Esophagus mucosa (tissue), 1 donor: ENCODE results near the gene PSG5. TPM values are rescaled to one million over a fixed set of nuclear protein-coding genes. Genes with fewer than 3 reads are reported as not detected.
"Not testable (repeated sequence)": the region's sequence is repeated elsewhere in the genome, so short reads cannot be mapped to it uniquely, and the experiment has no call there.

ENCODE experiments used
- ATAC-seq: fragments of 200-7000 bp; cut with Tn5 transposase; one replicate; pipeline ENCODE4 v1.9.1; 2020
- total RNA-seq: library from RNA; stranded (reverse); gene quantifications from one replicate; pipeline ENCODE4 v1.2.4, GENCODE V29; 2023
- donor health status: DM: yes; HTN: yes; CAD: no.

Gene PSG5
- total RNA-seq = not detected

DNA sequence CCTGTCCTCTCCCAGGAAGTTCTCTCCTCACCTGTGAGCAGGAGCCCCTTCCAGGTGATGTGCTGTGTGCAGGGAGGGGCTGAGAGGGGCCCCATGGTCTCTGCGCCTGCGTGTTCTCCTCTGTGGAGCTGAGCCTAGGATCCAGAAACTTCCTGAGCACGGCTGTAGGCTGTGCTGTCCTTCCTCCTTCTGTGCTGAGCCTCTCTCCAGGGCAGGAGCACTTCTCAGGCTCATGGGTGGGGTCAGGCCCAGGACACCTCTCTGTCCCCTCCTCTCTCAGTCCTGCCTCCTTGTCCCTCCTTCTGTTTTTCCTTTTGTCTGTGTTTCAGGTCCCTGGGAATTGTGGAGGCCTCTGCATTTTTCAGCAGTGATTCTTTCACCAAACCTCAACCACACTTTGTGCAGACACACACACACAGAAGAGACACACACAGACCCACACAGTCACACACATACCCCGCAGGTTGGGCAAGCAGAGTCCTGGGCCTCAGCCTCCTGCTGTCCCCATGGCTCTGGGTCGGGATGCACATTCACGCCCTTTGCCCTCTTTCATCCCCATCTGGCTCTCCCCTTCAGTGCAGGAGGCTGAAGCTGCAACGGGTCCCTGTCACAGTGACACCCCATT is at the start of gene PSG5:
Gene PSG5, minus strand, starts transcription at position 226 of the 625 bp plus-strand sequence. Its CDS starts 131 bp downstream, at position 95.
- ATAC-seq = not testable (repeated sequence)

DNA sequence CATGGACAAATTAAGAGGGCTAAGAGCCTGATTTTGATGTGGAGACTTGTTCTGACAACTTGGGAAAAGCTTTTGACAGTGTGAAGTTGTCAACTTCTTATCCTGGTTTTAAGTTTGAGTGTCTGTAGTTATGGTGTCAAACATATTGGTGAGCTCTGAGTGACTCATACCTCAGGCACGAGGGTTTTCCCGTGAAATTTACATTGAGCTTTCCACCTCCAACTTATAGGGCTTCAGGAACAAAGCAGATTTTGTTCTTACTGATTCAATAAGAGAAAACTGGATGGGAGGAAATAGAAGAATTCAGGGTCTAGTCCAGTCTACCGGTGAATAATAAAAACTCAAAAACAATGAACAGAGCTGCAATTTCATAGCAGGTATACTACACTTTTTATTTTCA is 49.4 kb upstream of the PSG5 start:
- ATAC-seq = not testable (repeated sequence)

DNA sequence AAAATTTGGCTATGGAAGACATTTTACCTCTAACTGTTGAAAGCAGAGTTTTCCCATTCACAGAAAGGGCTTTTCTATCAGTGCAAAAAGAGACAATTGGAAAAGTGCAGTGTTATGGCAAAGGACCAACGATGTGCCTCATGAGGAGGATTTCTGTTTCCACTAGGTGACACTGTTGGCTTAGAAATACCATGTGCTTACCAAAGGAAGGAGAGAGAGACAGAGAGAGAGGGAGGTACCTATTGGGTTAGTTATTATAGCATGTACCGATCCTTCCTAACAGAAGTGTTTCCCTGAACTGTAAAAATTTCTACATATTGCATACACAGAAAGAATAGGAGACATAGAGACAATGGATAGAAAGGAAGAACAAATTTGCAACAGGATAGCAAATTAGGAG is 43.0 kb upstream of the PSG5 start:
- no peak for ATAC-seq

DNA sequence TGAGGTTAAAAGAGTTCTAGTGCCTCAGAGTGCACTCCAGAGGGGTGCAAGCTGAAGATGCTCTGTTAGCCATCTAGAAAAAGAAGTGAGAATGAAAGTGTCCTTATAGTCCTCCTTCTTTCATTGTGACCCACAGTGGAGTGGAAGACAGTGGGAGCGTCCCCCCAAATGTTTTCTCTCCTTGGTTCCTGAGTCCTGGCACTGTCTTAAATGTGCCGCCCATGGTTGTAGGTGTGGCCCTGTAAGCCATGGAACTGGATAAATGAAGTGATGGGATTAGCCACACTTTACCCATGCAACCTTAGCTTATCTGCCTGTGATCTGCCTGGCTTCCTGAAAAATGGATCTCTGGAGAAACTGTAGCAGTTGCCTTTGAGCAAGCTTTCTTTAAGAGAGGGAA is 42.4 kb upstream of the PSG5 start:
- not testable (repeated sequence) for ATAC-seq

DNA sequence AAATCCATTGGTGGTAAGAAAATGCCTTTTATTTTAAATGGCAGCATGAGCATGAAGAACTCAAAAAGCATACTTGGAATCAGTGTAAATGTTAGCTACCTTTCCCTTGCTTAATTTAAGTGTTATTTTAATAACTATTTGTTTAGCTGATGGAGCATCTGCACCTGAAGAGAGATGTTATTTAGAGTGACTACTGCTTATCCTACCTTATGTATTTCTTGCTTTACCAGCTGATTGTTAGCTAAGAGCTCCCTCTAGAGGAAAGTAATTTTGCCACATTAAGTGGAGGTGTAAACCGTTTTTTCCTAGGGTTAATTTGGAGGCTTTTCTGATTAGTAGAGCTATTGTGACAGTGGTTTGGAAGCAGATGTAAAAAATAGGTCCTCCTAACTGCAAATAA is 40.6 kb upstream of the PSG5 start:
- ATAC-seq = not testable (repeated sequence)

DNA sequence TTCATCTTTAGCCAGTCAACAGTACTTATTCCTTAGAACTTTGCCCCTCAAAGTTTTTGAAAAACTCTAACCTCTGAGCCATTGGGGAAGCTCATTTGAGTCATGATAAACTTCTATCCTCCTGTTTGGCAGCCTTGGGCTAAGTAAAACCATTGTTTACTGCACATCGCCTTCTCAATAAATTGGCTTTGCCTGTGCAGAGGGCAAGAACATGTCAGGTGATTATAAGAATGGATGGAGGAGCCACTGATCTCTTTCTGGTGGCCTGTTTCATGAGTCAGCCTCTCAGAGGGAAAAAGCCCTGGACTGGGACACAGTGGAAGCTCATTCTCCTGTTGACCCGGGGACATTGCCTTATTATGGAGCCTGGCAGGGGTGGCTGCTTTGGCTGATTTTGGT is 38.5 kb upstream of the PSG5 start:
- no peak for ATAC-seq

DNA sequence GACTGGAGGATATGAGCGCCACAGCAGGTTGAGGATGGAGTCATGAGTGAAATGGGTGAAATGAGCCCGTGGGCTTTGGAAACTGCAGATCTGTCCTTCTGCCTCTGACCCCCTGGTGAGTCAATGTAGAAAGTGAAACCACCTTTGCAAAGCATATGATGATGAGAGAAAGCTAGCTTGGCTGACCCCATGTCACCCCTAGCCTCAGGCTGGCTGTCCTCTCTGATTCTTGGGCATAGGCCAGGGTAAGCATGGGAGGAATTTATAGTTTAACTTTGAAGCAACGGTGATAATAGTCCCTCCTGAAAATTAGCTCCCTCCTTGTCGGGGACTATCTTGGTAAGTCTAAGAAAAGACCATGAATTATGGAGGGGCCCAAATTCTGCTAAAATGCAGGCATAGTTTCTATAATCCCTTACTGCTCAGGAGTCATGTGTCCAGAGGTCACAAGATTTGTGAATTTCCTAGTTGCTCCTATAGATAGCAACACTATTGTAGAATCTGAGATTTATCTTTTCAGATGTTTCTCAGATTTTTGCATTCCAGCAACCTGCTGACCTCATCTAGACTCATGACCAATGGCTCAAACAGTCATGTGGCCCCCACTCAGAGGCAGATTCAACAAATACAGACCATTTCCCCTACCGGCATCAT is 38.0 kb upstream of the PSG5 start:
- not testable (repeated sequence) for ATAC-seq

DNA sequence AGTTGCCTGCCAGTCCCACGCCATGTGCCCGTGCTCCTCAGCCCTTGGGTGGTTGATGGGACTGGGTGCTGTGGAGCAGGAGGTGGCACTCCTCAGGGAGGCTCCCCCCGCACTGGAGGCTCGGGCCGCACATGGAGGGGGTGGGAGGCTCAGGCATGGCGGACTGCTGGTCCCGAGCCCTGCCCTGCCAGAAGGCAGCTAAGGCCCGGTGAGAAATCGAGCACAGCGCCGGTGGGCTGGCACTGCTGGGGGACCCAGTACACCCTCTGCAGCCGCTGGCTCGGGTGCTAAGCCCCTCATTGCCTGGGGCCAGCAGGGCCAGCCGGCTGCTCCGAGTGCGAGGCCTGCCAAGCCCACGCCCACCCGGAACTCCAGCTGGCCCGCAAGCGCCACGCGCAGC is 35.6 kb upstream of the PSG5 start:
- ATAC-seq = not testable (repeated sequence)

DNA sequence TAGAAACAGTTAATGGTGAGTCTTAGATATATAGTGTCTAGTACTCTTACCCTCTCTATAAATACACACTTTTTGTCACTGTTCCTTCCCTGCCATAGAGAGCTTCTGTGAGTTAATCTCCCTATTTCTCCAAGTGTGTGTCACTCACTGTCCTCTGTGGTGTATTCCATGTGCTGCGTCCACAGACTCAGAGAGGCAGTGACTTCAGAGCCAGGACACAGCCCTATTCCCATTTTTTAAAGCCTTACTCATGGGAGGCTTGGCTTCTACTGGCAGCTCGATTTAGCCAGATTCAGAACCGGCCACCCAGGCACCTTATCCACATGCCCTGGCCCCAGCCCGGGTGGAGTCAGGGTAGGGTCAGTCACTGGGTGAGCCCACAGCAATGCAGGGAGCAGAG is 32.8 kb upstream of the PSG5 start:
- ATAC-seq = not testable (repeated sequence)

DNA sequence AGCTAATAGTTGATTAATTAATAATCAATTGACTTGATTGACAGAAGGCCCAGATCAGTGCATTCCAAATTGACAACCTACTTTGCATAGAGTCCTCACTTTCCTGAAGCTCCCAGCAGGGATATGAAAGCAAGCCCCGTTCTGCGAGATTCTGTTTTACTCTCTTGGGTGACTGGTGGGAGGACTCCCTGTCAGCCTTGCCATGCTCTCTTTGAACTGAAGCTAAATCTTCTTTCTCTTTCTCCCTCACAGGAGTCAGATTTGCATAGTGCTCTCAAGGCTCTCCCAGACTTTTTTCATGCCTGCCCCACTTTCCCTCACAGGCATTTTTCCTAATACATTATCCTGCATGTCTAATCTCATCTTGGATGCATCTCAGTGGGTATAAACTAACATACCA is 29.5 kb upstream of the PSG5 start:
- not testable (repeated sequence) for ATAC-seq

DNA sequence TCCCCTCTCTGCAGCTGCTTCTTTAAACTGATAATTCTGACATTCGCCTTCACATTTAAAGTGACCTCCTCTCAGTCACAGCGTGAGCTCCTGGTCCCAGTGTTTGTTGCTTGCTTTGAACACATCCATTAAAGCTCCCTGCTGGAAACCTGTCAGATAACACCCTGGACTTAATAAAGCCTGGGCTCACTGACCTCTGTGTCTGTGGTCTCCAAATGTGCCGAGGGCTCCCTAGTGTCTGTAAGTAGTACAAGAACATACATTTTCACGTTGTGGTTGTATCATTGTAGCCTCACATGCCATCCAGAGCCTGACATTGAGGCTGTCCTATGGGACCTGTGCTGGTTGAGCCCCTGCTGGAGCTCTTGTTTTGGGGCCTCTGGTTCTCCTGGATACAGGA is 21.7 kb upstream of the PSG5 start:
- ATAC-seq = no peak

DNA sequence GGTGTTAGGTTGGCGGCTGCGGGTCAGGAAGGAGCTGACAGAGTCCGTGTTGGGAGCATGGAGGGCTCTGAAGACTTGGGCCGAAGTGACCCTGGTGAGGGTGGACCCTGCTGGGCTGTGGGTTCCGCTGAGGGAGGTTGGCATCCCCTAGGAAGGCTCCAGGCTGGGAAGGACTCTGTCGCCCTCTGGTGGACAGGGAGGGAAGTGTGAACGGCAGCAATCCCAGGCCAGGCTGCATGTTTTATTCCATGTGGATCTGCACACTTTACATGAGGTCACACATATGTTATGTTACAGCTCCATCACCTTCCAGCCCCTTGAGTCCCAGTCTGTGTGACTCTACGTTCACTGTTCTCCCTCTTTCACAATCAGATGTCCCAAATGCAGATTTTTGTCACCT is 20.8 kb upstream of the PSG5 start:
- not testable (repeated sequence) for ATAC-seq

DNA sequence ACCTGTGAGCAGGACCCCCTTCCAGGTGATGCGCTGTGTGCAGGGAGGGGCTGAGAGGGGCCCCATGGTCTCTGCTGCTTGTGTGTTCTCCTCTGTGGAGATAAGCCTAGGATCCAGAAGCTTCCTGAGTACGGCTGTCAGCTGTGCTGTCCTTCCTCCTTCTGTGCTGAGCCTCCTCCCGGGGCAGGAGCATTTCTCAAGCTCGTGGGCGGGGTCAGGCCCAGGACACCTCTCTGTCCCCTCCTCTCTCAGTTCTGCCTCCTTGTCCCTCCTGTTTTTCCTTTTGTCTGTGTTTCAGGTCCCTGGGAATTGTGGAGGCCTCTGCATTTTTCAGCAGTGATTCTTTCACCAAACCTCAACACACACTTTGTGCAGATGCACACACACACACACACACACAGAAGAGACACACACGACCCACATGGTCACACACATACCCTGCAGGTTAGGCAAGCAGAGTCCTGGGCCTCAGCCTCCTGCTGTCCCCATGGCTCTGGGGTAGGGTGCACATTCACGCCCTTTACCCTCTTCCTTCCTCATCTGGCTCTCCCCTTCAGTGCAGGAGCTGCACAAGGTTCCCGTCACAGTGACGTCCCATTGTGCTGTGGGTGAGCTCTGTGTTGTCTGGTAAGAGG is 19.3 kb upstream of the PSG5 start, which contains the start of gene PSG4:
Gene PSG4, minus strand, starts transcription at position 168 of the 635 bp plus-strand sequence. Its CDS starts 102 bp downstream, at position 66.
- ATAC-seq = not testable (repeated sequence)

DNA sequence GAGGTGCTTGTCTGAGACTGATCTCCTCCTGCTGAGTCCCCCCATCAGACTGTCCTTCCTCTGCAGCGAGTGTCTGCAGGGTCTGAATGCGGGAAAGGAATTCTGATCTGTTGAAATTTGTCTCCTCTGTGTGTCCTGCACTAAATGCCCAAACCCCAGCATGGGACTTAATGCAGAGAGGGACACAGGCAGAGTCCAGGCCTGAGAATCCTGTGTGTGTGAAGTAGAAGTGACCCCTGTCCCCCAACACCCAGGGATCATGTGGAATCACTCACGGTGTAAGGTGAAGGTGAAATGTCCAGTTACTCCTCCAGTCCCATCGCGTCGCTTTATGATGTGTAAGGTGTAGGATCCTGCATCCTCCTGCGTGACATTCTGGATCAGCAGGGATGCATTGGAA is 17.3 kb upstream of the PSG5 start:
- not testable (repeated sequence) for ATAC-seq

DNA sequence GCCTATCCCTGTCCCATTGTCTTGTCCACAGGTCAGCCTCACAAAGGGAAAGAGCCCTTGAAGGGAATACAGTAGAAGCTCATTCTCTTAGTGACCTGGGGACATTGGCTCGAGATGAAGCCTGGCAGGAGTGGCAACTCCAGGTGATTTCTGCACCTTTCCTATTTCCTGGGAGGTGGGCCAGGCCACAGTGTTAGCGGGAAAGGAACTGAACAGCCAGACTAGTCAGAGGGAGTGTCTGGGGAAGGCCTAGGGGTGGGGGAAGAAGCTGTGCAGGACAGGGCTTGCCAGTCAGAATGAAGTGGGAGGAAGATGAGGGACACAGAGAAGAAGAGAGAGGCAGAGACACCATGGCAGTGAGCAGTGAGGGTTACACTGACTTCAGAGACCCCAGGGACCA is 15.6 kb upstream of the PSG5 start:
- not testable (repeated sequence) for ATAC-seq

DNA sequence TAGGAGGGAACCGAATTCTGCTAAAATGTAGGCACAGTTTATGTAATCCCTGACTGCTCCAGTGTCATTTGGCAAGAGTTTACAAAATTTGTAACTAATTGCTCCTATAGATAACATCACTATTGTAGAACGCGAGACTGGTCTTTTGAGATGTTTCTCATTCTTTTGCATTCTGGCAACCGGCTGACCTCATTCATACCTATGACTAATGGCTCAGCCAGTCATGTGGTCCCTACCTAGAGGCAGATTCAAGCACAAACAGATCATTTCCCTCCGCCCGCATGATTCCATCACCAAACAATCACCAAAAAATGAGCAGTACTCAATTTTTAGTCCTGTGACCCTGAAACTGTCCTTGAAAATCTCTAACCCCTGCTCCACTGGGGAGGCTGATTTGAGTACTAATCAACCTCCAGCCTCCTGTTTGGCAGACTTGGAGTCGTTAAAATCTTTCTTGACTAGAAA is 15.0 kb upstream of the PSG5 start:
- peak; percentile 50 for ATAC-seq

DNA sequence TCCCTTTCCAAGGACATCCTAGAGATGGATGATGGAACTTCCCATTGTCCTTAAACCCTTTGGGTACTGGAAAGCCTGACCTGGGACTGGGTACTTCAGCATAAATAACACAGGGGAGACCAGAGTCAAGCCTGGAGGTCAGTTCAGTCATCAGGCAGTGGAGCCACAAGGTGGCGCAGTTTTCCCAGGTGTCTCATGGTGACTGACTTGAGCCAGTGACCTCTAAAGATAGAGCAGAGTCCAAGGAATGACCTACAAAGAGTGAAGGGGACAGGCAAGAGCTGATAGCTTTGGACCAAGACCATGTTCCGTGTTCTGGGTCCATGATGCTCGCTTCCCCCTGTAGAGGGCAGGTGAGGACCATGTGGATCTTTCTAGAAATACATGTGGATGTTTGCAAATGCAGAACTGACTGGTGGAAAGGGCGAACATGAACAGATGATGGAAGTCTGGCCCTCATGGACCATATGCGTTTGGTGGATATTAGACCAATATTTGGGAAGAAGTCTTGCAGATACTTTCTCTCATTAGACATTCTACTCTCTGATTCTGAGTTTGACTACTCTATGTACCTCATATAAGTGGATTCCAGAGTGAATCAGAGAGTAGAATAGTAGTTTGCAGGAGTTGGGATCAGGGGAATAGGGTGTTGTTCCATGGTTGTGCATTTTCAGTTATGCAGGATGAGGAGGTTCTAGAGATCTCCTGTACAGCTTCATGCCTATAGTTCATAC is 12.5 kb upstream of the PSG5 start:
- ATAC-seq = not testable (repeated sequence)

DNA sequence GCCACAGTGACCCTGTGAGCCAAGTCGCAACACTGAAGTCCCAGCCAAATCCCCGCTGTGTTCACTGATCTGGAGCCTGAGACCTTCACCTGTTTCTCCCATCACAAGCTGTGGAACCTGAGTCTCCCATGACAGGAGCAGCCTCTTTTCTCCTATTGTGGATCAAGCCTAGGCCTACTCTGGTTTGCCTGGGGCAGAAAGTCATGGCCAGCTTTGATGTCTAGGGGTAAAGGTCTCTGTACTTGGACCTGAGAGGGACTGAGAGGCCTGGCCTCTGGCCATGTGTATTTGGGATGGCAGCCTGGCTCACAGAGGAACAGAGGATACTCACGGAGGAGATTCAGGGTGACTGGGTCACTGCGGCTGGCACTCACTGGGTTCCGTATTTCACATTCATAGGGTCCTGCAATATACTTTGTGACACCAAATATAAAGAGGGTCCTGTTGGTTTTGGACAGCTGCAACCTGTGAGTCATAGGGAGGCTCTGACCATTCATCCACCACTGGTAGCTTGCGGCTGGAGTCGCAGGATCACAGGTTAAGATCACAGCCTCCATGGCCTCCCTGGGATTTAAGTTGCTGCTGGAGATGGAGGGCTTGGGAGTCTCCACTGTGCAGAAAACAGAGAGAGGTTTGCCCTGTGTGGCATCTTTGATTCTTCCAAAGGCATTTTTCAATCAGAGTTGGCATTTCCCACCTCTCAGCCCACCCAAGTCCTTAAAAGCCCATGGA is 11.5 kb upstream of the PSG5 start:
- ATAC-seq = not testable (repeated sequence)

DNA sequence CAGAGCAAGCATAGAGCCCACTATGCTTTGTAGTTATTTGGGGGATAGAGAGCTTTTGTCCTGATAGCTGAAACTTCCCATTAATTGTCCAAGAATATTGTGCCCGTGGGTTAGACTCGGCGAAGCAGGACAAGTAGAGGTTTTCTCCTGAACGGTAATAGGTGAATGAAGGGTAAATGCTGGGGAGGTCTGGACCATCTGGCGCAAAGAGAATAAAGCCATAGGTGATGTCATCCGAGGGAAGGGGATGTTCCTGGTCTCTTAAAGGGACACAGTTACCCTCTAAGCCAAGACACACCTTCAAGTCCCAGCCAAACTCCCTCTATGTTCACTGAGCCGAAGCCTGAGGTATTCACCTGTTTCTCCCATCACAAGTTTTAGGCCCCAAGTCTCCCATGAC is 8.1 kb upstream of the PSG5 start:
- not testable (repeated sequence) for ATAC-seq

DNA sequence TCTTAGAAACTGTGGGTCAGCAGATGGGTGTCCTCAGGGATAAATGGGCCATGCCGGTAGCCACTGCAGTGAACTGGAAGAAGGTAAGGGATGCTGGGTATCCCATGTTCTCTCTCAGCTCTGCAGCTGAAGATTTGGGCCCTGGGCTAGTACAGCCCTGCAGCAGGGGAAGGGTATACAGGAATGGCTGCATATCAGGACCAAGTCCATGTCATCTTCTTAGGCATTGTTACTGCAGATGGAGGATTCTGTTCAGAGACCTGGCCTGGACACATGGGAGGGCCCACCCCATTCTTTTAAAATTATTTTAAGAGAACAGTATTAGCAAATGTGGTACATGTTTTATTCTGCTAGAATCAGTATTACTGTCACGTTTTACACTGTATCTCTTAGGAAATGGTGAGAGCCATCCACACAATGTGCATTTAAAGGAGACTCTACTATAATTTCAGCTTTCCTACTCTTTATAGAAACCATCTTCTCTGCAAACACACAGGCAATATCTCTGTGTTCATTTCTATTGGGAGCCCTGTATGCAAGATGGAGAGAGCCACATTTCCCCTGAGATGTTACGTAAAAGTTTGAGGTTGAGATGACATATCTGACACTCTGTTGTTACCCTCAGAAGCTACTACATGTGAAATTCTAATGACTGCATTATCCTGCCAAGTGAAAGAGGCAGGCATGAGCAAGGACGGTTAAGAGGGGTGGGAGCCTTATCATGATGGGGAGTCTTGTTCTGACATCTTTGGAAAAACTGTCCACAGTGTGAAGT is 6.2 kb upstream of the PSG5 start:
- not testable (repeated sequence) for ATAC-seq

DNA sequence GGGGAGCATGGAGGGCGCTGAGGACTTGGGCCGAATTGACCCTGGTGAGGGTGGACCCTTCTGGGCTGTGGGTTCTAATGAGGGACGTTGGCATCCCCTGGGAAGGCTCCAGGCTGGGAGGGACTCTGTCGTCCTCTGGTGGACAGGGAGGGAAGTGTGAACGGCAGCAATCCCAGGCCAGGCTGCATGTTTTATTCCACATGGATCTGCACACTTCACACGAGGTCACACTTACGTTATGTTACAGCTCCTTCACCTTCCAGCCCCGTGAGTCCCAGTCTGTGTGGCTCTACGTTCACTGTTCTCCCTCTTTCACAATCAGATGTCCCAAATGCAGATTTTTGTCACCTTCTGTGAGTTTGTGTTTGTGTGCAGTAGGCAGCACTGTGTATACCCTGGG is 1.8 kb upstream of the PSG5 start:
- not testable (repeated sequence) for ATAC-seq
